Neural progenitor cell (in vitro differentiated cells): Measurements from ENCODE around the gene SLC2A4. TPM values are rescaled to one million over a fixed set of nuclear protein-coding genes. Genes with fewer than 3 reads are reported as not detected.

Experiments used
- DNase-seq: peaks from one replicate; pipeline ENCODE4 v3.0.0-alpha.2; 2016; ENCODE audit warnings: low spot score
- H2AFZ ChIP-seq: fragments of 200-600 bp; sonication (generic); replicated peaks from 2 replicates; pipeline ENCODE4 v1.6.1; 2016; ENCODE audit warnings: antibody characterized with exemption
- H3F3A ChIP-seq: fragments of 200-600 bp; sonication (generic); 2 replicates; pipeline ENCODE4 v1.6.1; 2016; ENCODE audit warnings: antibody characterized with exemption, low read depth
- H3K27ac ChIP-seq: fragments of 200-600 bp; sonication (generic); 2 replicates; pipeline ENCODE4 v1.5.1; 2016; ENCODE audit warnings: mild to moderate bottlenecking
- H3K27me3 ChIP-seq: fragments of 200-600 bp; sonication (generic); 2 replicates; pipeline ENCODE4 v1.6.1; 2016; ENCODE audit warnings: mild to moderate bottlenecking, moderate library complexity
- H3K36me3 ChIP-seq: fragments of 200-600 bp; sonication (generic); 2 replicates; pipeline ENCODE4 v1.5.1; 2016
- H3K4me1 ChIP-seq: fragments of 200-600 bp; sonication (generic); 2 replicates; pipeline ENCODE4 v1.6.1; 2016; ENCODE audit warnings: mixed run types
- H3K4me2 ChIP-seq: fragments of 200-600 bp; sonication (generic); 2 replicates; pipeline ENCODE4 v1.6.1; 2016
- H3K4me3 ChIP-seq: fragments of 200-600 bp; sonication (generic); 2 replicates; pipeline ENCODE4 v1.5.1; 2016
- H3K79me2 ChIP-seq: fragments of 200-600 bp; sonication (generic); 2 replicates; pipeline ENCODE4 v1.6.1; 2016; ENCODE audit warnings: low read depth
- H3K9ac ChIP-seq: fragments of 200-600 bp; sonication (generic); 2 replicates; pipeline ENCODE4 v1.6.1; 2016
- H3K9me3 ChIP-seq: fragments of 200-600 bp; sonication (generic); 2 replicates; pipeline ENCODE4 v1.5.1; 2016; ENCODE audit warnings: low read depth
- H4K20me1 ChIP-seq: fragments of 200-600 bp; sonication (generic); 2 replicates; pipeline ENCODE4 v1.6.1; 2016; ENCODE audit warnings: low read depth
- H3K27ac Mint-ChIP-seq: 3 replicates; pipeline ENCODE4 v1.8.0; 2021; ENCODE audit warnings: mixed read lengths
- H3K27me3 Mint-ChIP-seq: 2 replicates; pipeline ENCODE4 v1.8.0; 2022; ENCODE audit warnings: low read depth, mild to moderate bottlenecking, inconsistent platforms, moderate library complexity, mixed read lengths; ENCODE audit not compliant: insufficient read depth
- H3K36me3 Mint-ChIP-seq: 3 replicates; pipeline ENCODE4 v1.8.0; 2021; ENCODE audit warnings: mixed read lengths
- H3K4me1 Mint-ChIP-seq: 3 replicates; pipeline ENCODE4 v1.8.0; 2021; ENCODE audit warnings: mixed read lengths
- H3K4me3 Mint-ChIP-seq: 3 replicates; pipeline ENCODE4 v1.8.0; 2021; ENCODE audit warnings: mild to moderate bottlenecking, moderate library complexity, mixed read lengths
- H3K9me3 Mint-ChIP-seq: 3 replicates; pipeline ENCODE4 v1.8.0; 2020; ENCODE audit warnings: mixed read lengths
- CTCF ChIP-seq: fragments of 200-600 bp; sonication (generic); IDR thresholded peaks from 2 replicates; pipeline ENCODE4 v1.5.1; 2017; ENCODE audit warnings: antibody characterized with exemption, mild to moderate bottlenecking
- EZH2 ChIP-seq: fragments of 200-600 bp; sonication (generic); IDR thresholded peaks from 2 replicates; pipeline ENCODE4 v1.6.1; 2017; ENCODE audit warnings: antibody characterized with exemption, mild to moderate bottlenecking, moderate library complexity
- EZH2phosphoT487 ChIP-seq: fragments of 200-600 bp; sonication (generic); IDR thresholded peaks from 2 replicates; pipeline ENCODE4 v1.6.1; 2017; ENCODE audit warnings: antibody characterized with exemption
- total RNA-seq: library from RNA; depleted of rRNA; stranded (reverse); fragments of >200 nt; gene quantifications from 2 replicates; pipeline ENCODE4 v1.2.3, GENCODE V29; 2015; ENCODE audit warnings: low replicate concordance

SLC2A4 gene
- total RNA-seq, 1 donor from 2014 or later: 1.7 TPM

- no peaks in the 10 kb centered on the region for H3K36me3 ChIP-seq
- H3F3A ChIP-seq: peaks cover 16% of the 10 kb centered on the region
- peaks cover 13% of the 10 kb centered on the region for H3K27me3 Mint-ChIP-seq
- H3K9me3 Mint-ChIP-seq: no peaks in the 10 kb centered on the region
- H3K9ac ChIP-seq: no peak overlapping the region
- H2AFZ ChIP-seq: no peak overlapping the region
- no peaks in the 10 kb centered on the region for H3K27me3 ChIP-seq
- peaks cover 20% of the 10 kb centered on the region for H3K36me3 Mint-ChIP-seq
- H3K4me1 ChIP-seq: peaks cover 8% of the 10 kb centered on the region
- TF ChIP-seq CTCF (no peak), EZH2phosphoT487 (no peak), EZH2 (no peak)
- H3K79me2 ChIP-seq: peaks cover 20% of the 10 kb centered on the region
- H4K20me1 ChIP-seq: peaks cover 4% of the 10 kb centered on the region
- DNase-seq: no peak
- no peak overlapping the region for H3K27ac Mint-ChIP-seq
- H3K4me3 Mint-ChIP-seq: no peak overlapping the region
- H3K27ac ChIP-seq: no peak overlapping the region
- no peak overlapping the region for H3K4me2 ChIP-seq
- H3K4me1 Mint-ChIP-seq: peaks cover 17% of the 10 kb centered on the region
- H3K4me3 ChIP-seq: no peak overlapping the region
- no peaks in the 10 kb centered on the region for H3K9me3 ChIP-seq
Measured at GRCh38 chr17:7325031-7325528, 43.6 kb downstream of the SLC2A4 start.

GRCh38 chr17:7326186-7326585 is 44.7 kb downstream of the SLC2A4 start:
- peaks cover 22% of the 10 kb centered on the region for H3K4me1 Mint-ChIP-seq
- peaks cover 20% of the 10 kb centered on the region for H3K79me2 ChIP-seq
- H3K9me3 Mint-ChIP-seq: no peaks in the 10 kb centered on the region
- H3K27me3 Mint-ChIP-seq: peaks cover 15% of the 10 kb centered on the region
- H3K4me2 ChIP-seq: no peak overlapping the region
- H3K9ac ChIP-seq: no peak overlapping the region
- H3K4me1 ChIP-seq: peaks cover 14% of the 10 kb centered on the region
- peaks cover 4% of the 10 kb centered on the region for H4K20me1 ChIP-seq
- DNase-seq: no peak
- no peak overlapping the region for H3K27ac Mint-ChIP-seq
- H3K27ac ChIP-seq: no peak overlapping the region
- H3K9me3 ChIP-seq: no peaks in the 10 kb centered on the region
- no peaks in the 10 kb centered on the region for H3K36me3 ChIP-seq
- TF ChIP-seq EZH2phosphoT487: no peak
- TF ChIP-seq EZH2: no peak
- TF ChIP-seq CTCF: no peak
- H2AFZ ChIP-seq: no peak overlapping the region
- H3K27me3 ChIP-seq: no peaks in the 10 kb centered on the region
- H3K36me3 Mint-ChIP-seq: peaks cover 16% of the 10 kb centered on the region
- H3K4me3 Mint-ChIP-seq: no peak overlapping the region
- no peak overlapping the region for H3K4me3 ChIP-seq
- peaks cover 27% of the 10 kb centered on the region for H3F3A ChIP-seq

- peak overlapping the region; percentile 38 for H3K4me3 Mint-ChIP-seq
- H2AFZ ChIP-seq: no peak overlapping the region
- no peaks in the 10 kb centered on the region for H3K27me3 ChIP-seq
- no peaks in the 10 kb centered on the region for H3K9me3 ChIP-seq
- DNase-seq: no peak
- H3K27me3 Mint-ChIP-seq: peaks cover 15% of the 10 kb centered on the region
- no peak overlapping the region for H3K4me3 ChIP-seq
- H3K9ac ChIP-seq: no peak overlapping the region
- H3K4me1 ChIP-seq: peaks cover 14% of the 10 kb centered on the region
- TF ChIP-seq EZH2phosphoT487 (no peak), EZH2 (no peak), CTCF (no peak)
- H4K20me1 ChIP-seq: peaks cover 4% of the 10 kb centered on the region
- no peaks in the 10 kb centered on the region for H3K9me3 Mint-ChIP-seq
- no peak overlapping the region for H3K27ac ChIP-seq
- H3K4me2 ChIP-seq: no peak overlapping the region
- H3K4me1 Mint-ChIP-seq: peaks cover 22% of the 10 kb centered on the region
- H3K36me3 Mint-ChIP-seq: peaks cover 9% of the 10 kb centered on the region
- no peaks in the 10 kb centered on the region for H3K36me3 ChIP-seq
- H3F3A ChIP-seq: peaks cover 27% of the 10 kb centered on the region
- H3K79me2 ChIP-seq: peaks cover 20% of the 10 kb centered on the region
- H3K27ac Mint-ChIP-seq: no peak overlapping the region
Measured at GRCh38 chr17:7327056-7327455, 45.5 kb downstream of the SLC2A4 start.
